Progenitor cell of endocrine pancreas (in vitro differentiated cells): Measurements from ENCODE around the gene WDR62. TPM values are rescaled to one million over a fixed set of nuclear protein-coding genes. Genes with fewer than 3 reads are reported as not detected.

ENCODE experiments used
- DNase-seq: peaks from one replicate; pipeline ENCODE4 v3.0.0; 2021; ENCODE audit warnings: low spot score; ENCODE audit not compliant: unreplicated experiment
- H3K27ac Mint-ChIP-seq: 2 replicates; pipeline ENCODE4 v1.8.0; 2021; ENCODE audit warnings: mild to moderate bottlenecking, moderate library complexity, mixed read lengths
- H3K27me3 Mint-ChIP-seq: 2 replicates; pipeline ENCODE4 v1.8.0; 2021; ENCODE audit warnings: mixed read lengths
- H3K36me3 Mint-ChIP-seq: 2 replicates; pipeline ENCODE4 v1.8.0; 2022; ENCODE audit warnings: mixed read lengths; ENCODE audit not compliant: insufficient read depth
- H3K4me1 Mint-ChIP-seq: 2 replicates; pipeline ENCODE4 v1.8.0; 2021; ENCODE audit warnings: low read depth, mixed read lengths
- H3K4me3 Mint-ChIP-seq: 2 replicates; pipeline ENCODE4 v1.8.0; 2021; ENCODE audit warnings: low read depth, mild to moderate bottlenecking, moderate library complexity, mixed read lengths
- H3K9me3 Mint-ChIP-seq: 2 replicates; pipeline ENCODE4 v1.8.0; 2021; ENCODE audit warnings: low read depth, mixed read lengths
- total RNA-seq: library from RNA; stranded (reverse); gene quantifications from 2 replicates; pipeline ENCODE4 v1.2.1, GENCODE V29; 2021
- TF ChIP-seq, protein P1 (sequence below): fragments of 200-600 bp; sonication (generic); IDR thresholded peaks from one replicate; pipeline ENCODE4 v1.5.0; 2021; ENCODE audit warnings: antibody characterized with exemption, mild to moderate bottlenecking; ENCODE audit not compliant: unreplicated experiment

The WDR62 gene
- total RNA-seq, 1 donor from 2014 or later, result 9.2 TPM

GRCh38 chr19:36136964-36137686 is 82.4 kb downstream of the WDR62 start:
- H3K27ac Mint-ChIP-seq, result no peak overlapping the region
- H3K4me3 Mint-ChIP-seq, result no peak overlapping the region
- peaks cover 6% of the 10 kb centered on the region for H3K36me3 Mint-ChIP-seq

DNA sequence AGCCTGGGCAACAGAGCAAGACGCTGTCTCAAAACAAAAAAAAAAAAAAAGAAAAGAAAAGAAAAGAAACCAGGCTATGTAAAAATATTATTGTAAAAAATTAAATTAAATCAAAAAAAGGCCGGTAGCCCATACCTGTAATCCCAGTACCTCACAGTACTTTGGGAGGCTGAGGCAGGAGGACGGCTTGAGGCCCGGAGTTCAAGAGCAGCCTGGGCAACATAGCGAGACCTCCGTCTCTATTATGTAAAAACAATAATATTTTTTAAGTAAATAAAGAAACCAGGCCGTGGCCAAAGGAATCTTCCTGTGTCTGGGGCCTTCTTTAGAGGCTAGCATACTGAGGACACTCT is 84.4 kb downstream of the WDR62 start:
- H3K9me3 Mint-ChIP-seq, result peaks cover 4% of the 10 kb centered on the region
- no peak for DNase-seq
- TF ChIP-seq, protein P1, sequence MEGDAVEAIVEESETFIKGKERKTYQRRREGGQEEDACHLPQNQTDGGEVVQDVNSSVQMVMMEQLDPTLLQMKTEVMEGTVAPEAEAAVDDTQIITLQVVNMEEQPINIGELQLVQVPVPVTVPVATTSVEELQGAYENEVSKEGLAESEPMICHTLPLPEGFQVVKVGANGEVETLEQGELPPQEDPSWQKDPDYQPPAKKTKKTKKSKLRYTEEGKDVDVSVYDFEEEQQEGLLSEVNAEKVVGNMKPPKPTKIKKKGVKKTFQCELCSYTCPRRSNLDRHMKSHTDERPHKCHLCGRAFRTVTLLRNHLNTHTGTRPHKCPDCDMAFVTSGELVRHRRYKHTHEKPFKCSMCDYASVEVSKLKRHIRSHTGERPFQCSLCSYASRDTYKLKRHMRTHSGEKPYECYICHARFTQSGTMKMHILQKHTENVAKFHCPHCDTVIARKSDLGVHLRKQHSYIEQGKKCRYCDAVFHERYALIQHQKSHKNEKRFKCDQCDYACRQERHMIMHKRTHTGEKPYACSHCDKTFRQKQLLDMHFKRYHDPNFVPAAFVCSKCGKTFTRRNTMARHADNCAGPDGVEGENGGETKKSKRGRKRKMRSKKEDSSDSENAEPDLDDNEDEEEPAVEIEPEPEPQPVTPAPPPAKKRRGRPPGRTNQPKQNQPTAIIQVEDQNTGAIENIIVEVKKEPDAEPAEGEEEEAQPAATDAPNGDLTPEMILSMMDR, result no peak
- H3K4me1 Mint-ChIP-seq, result peaks cover 11% of the 10 kb centered on the region
- H3K4me3 Mint-ChIP-seq, result peak overlapping the region; percentile 98
- peak overlapping the region; percentile 98 for H3K27ac Mint-ChIP-seq
- H3K27me3 Mint-ChIP-seq, result peaks cover 7% of the 10 kb centered on the region
- peaks cover 12% of the 10 kb centered on the region for H3K36me3 Mint-ChIP-seq

More at GRCh38 chr19:36136964-36137686, 82.4 kb downstream of the WDR62 start:
- TF ChIP-seq, protein P1, result no peak
- H3K27me3 Mint-ChIP-seq, result peaks cover 7% of the 10 kb centered on the region
- peaks cover 11% of the 10 kb centered on the region for H3K4me1 Mint-ChIP-seq
- peaks cover 4% of the 10 kb centered on the region for H3K9me3 Mint-ChIP-seq
- no peak for DNase-seq

- Mint-ChIP-seq H3K4me3 (peak within 1 kb of the TSS; percentile 98), H3K36me3 (peaks cover 15% of the 10 kb centered on the region), H3K9me3 (peaks cover 4% of the 10 kb centered on the region), H3K4me1 (peaks cover 11% of the 10 kb centered on the region), H3K27ac (peak within 1 kb of the TSS; percentile 98), H3K27me3 (peaks cover 7% of the 10 kb centered on the region)
- peak; percentile 97 for DNase-seq
- TF ChIP-seq, protein P1, result peak; percentile 43
These were observed 85.0 kb downstream of the WDR62 start, which contains the start of gene CAPNS1 for GRCh38 chr19:36139473-36140303. Gene CAPNS1, plus strand, starts transcription at chr19:36140066. Its CDS starts 946 bp downstream, at chr19:36141012.

DNA sequence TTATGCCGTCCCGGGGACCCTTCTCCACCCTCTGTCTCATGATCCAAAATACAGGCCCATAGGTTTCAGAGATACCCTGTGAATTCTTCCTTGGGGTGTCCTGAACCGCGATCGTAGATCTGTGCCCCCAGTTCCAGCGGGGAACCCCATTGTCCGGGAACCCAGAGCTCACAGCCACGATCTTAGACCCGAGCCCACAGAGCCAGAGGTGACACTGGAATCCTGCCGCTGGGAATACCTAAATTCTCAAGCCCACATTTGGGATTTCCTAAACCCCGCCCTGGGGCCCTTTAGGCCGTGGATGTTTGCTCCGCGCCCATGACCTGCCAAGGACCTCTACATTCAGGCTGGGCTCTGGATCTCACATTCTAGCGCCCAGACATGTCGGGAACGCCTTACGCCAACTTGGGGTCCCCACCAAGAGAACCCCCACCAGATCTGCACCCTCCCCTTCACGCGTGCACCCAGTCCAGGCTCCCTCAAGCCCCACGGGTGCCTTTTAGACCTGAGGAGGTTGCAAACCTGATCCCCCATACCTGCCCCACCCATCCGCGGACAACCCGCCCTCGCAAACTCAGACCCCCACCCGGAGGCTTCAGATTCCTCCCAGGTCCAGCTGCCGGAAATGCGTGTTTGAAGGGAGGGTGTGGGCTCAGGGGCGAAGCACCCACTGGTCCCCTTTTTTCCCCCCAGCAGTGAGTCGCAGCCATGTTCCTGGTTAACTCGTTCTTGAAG is 85.8 kb downstream of the WDR62 start:
- no peak for DNase-seq
- TF ChIP-seq, protein P1, result no peak
- Mint-ChIP-seq H3K27me3 (peaks cover 5% of the 10 kb centered on the region), H3K9me3 (peaks cover 4% of the 10 kb centered on the region), H3K4me3 (peak overlapping the region; percentile 98), H3K27ac (peak overlapping the region; percentile 98), H3K36me3 (peaks cover 17% of the 10 kb centered on the region), H3K4me1 (peaks cover 11% of the 10 kb centered on the region)
